Heart left ventricle (tissue), 16 donors: ENCODE data around the gene EGLN1. TPM values are rescaled to one million over a fixed set of nuclear protein-coding genes. Genes with fewer than 3 reads are reported as not detected.

Experiments used
- ATAC-seq, 4 donors: fragments of 200-7000 bp; cut with Tn5 transposase; one replicate each; pipeline ENCODE4 v1.9.1; 2020 to 2022; ENCODE audit warnings: moderate library complexity in 4 of 4, mild to moderate bottlenecking in 3 of 4, moderate number of reproducible peaks in 1 of 4
- DNase-seq, 5 donors: peaks; one replicate each; pipeline ENCODE4 v3.0.0-alpha.2; 2020
- H3K27ac ChIP-seq, 12 donors: fragments of 200-600 bp; sonication (generic) in 4 of 12; one replicate each; pipeline versions ENCODE4 v1.5.0 to v1.8.0; 2016 to 2022; ENCODE audit warnings: mild to moderate bottlenecking in 2 of 12
- H3K27me3 ChIP-seq, 9 donors: fragments of 200-600 bp; sonication (generic) in 2 of 9; one replicate each; pipeline versions ENCODE4 v1.5.1 to v1.8.0; 2016 to 2022; ENCODE audit warnings: mild to moderate bottlenecking in 3 of 9
- H3K36me3 ChIP-seq, 9 donors: fragments of 200-600 bp; sonication (generic) in 2 of 9; one replicate each; pipeline versions ENCODE4 v1.5.0 to v1.8.0; 2018 to 2022; ENCODE audit warnings: mild to moderate bottlenecking in 2 of 9
- H3K4me1 ChIP-seq, 12 donors: fragments of 200-600 bp; sonication (generic) in 4 of 12; one replicate each; pipeline versions ENCODE4 v1.5.0 to v1.8.0; 2016 to 2022; ENCODE audit warnings: mild to moderate bottlenecking in 3 of 12
- H3K4me3 ChIP-seq, 12 donors: fragments of 200-600 bp; sonication (generic) in 4 of 12; one replicate each; pipeline versions ENCODE4 v1.5.0 to v1.8.0; 2017 to 2022; ENCODE audit warnings: mild to moderate bottlenecking in 9 of 12, moderate library complexity in 4 of 12
- H3K9me3 ChIP-seq, 12 donors: fragments of 200-600 bp; sonication (generic) in 4 of 12; one replicate each; pipeline versions ENCODE4 v1.5.0 to v1.8.0; 2016 to 2022; ENCODE audit warnings: mild to moderate bottlenecking in 1 of 12
- POLR2A ChIP-seq, 2 donors: fragments of 450-650 bp; IDR thresholded peaks; one replicate each; pipeline ENCODE4 v1.6.1; 2017; ENCODE audit warnings: antibody characterized with exemption in 2 of 2, mild to moderate bottlenecking in 2 of 2, moderate library complexity in 2 of 2
- WGBS, 4 donors: extraction: QIAGEN DNeasy Blood & Tissue Kit in 2 of 4; methylation state at CpG; one replicate each; pipeline versions ENCODE4 v1.1.5 to v1.1.7; 2013 to 2018; 5-methylcytosine and 5-hydroxymethylcytosine counted together
- intact Hi-C, 10 donors: fragments of 100-400 bp; cut with DNase I; formaldehyde crosslinking; loops; one replicate each; pipeline versions ENCODE4 v1.11.1 to v1.14.2; 2022
- polyA plus RNA-seq, 2 donors: library from polyadenylated mRNA; stranded (reverse); fragments of 200-250 nt; gene quantifications; one replicate each; pipeline ENCODE4 v1.2.3, GENCODE V29; 2013
- total RNA-seq, 9 donors: library from RNA; depleted of rRNA in 2 of 9; stranded (reverse); fragments of >200 nt in 2 of 9; fragmentation: NEBNext Ultra II Directional in 3 of 9; extraction: Animal tissue kit (Norgen Biotek cat#: 25700) in 3 of 9; gene quantifications; one replicate each; pipeline versions ENCODE4 v1.1.0 to v1.2.4, GENCODE V29; 2016 to 2023
- TF ChIP-seq, protein P1 (sequence below), 12 donors: fragments of 200-600 bp; sonication (generic) in 4 of 12; IDR thresholded peaks; one replicate each; pipeline versions ENCODE4 v1.5.0 to v1.8.0; 2018 to 2022; ENCODE audit warnings: antibody characterized with exemption in 12 of 12, mild to moderate bottlenecking in 5 of 12
- donor health status: ischemic (EF 13 %, LVEDD 7.1; RV severe dilation, severe dysfunction).
- donor health status: healthy with polysubstance abuse.
- donor health status: DM: no; HTN: yes; CAD: no.
- donor health status: DM: no; HTN: no; CAD: no.
- donor health status: ischemic (EF 25% LVEDD 6.9; RV normal size, moderate dysfunction).
- donor health status: ischemic (EF 25% LVEDD 5.7; RV mildly dilated, moderate dysfunction).
- donor health status: healthy.
- donor health status: DM: yes; HTN: yes; CAD: no.
- donor health status: ischemic (EF 35%, LVEDD 5.7; RV mildly dilated, moderate dysfunction).
- donor health status: nonischemic (EF 11% LVEDD 7.7; RV severe dilation, severe dysfunction).
- donor health status: DM: yes; HTN: yes; CAD: no.
- donor health status: PGD.
- donor health status: ischemic (EF 29% LVEDD 5.4; RV normal size, mild dysfunction).
- donor health status: nonischemic (EF 23%, LVEDD 6.1; RV moderate dilation, normal function).

Gene EGLN1
- total and polyA plus RNA-seq, 11 donors, result 20.8 to 122 (median 70.0) TPM

- H3K9me3 ChIP-seq, result no peaks in the 10 kb centered on the region
- intact Hi-C loops, result no loop called here
- H3K4me3 ChIP-seq, result no peak overlapping the region
- 89 to 92% (median 90%) methylated on average over 9 of the region's 9 CpGs for whole genome bisulfite sequencing, 4 donors
- no peaks in the 10 kb centered on the region for H3K4me1 ChIP-seq
- TF ChIP-seq, protein P1, sequence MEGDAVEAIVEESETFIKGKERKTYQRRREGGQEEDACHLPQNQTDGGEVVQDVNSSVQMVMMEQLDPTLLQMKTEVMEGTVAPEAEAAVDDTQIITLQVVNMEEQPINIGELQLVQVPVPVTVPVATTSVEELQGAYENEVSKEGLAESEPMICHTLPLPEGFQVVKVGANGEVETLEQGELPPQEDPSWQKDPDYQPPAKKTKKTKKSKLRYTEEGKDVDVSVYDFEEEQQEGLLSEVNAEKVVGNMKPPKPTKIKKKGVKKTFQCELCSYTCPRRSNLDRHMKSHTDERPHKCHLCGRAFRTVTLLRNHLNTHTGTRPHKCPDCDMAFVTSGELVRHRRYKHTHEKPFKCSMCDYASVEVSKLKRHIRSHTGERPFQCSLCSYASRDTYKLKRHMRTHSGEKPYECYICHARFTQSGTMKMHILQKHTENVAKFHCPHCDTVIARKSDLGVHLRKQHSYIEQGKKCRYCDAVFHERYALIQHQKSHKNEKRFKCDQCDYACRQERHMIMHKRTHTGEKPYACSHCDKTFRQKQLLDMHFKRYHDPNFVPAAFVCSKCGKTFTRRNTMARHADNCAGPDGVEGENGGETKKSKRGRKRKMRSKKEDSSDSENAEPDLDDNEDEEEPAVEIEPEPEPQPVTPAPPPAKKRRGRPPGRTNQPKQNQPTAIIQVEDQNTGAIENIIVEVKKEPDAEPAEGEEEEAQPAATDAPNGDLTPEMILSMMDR (IDR thresholded peaks at IDR 0.05), result no peak
- no peak for TF ChIP-seq POLR2A (IDR thresholded peaks at IDR 0.05)
- DNase-seq (no peak), ATAC-seq (no peak)
- H3K27ac ChIP-seq, result no peak overlapping the region
- H3K27me3 ChIP-seq, result no peaks in the 10 kb centered on the region
- H3K36me3 ChIP-seq, result no peaks in the 10 kb centered on the region
Observed at GRCh38 chr1:231319080-231319479, 103.0 kb downstream of the EGLN1 start.

GRCh38 chr1:231318568-231318967 lies 103.5 kb downstream of the EGLN1 start:
- intact Hi-C loops, result no loop called here

DNA sequence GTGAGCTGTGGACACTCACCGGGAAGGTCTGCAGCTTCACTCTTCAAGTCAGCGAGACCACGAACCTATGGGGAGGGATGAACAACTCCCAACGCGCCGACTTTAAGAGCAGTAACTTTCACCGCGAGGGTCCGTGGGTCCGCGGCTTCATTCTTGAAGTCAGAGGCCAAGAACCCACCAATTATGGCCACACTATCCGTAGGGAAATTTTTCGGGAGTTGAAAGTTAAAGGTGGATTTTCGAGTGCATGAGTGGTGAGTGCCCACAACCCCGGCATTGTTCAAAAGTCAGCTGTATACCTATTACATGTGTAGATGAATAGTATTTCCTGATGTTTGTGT lies 104.1 kb downstream of the EGLN1 start:
- no peak overlapping the region for H3K4me3 ChIP-seq
- no peaks in the 10 kb centered on the region for H3K4me1 ChIP-seq
- DNase-seq (no peak), ATAC-seq (no peak)
- WGBS, 4 donors, result 93 to 97% (median 95%) methylated on average over 15 of the region's 15 CpGs
- H3K9me3 ChIP-seq, result no peaks in the 10 kb centered on the region
- no peaks in the 10 kb centered on the region for H3K36me3 ChIP-seq
- intact Hi-C loops, result no loop called here
- TF ChIP-seq, protein P1 (IDR thresholded peaks at IDR 0.05), result no peak
- H3K27ac ChIP-seq, result no peak overlapping the region
- H3K27me3 ChIP-seq, result no peaks in the 10 kb centered on the region

More at GRCh38 chr1:231318568-231318967, 103.5 kb downstream of the EGLN1 start:
- TF ChIP-seq POLR2A (IDR thresholded peaks at IDR 0.05), result no peak
- TF ChIP-seq, protein P1 (IDR thresholded peaks at IDR 0.05), result no peak
- H3K27ac ChIP-seq, result no peak overlapping the region
- ATAC-seq, result no peak
- 85 to 93% (median 87%) methylated on average over 4 of the region's 4 CpGs for WGBS, 4 donors
- H3K27me3 ChIP-seq, result no peaks in the 10 kb centered on the region
- no peaks in the 10 kb centered on the region for H3K4me1 ChIP-seq
- no peaks in the 10 kb centered on the region for H3K36me3 ChIP-seq
- no peak for DNase-seq
- no peak overlapping the region for H3K4me3 ChIP-seq
- H3K9me3 ChIP-seq, result no peaks in the 10 kb centered on the region

DNA sequence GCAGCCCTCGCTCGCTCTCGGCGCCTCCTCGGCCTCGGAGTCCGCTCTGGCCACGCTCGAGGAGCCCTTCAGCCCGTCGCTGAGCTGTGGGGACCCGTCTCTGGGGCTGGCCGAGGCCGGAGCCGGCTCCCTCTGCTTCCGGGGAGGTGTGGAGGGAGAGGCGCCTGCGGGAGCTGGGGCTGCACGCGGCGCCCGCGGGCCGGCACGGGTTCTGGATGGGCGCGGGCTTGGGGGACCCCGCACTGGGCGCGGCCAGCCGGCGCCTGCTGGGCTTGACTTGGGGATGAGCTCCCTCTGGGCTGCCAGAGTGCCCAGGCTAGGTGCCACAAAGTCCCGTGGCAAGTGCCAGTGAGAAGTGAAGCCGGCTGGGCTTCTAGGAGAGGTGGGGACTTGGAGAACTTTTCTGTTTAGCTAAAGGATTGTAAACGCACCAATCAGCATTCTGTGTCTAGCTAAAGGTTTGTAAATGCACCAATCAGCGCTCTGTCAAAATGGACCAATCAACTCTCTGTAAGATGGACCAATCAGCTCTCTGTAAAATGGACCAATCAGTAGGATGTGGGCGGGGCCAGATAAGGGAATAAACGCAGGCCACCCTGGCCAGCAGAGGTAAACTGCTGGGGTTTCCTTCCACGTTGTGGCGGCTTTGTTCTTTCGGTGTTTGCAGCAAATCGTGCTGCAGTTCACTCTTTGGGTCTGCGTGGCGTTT lies 104.6 kb downstream of the EGLN1 start:
- intact Hi-C loops, result no loop called here
- no peak overlapping the region for H3K27ac ChIP-seq
- TF ChIP-seq, protein P1 (IDR thresholded peaks at IDR 0.05), result no peak
- TF ChIP-seq POLR2A (IDR thresholded peaks at IDR 0.05), result no peak
- H3K27me3 ChIP-seq, result no peaks in the 10 kb centered on the region
- no peak for DNase-seq
- no peak for ATAC-seq
- no peaks in the 10 kb centered on the region for H3K4me1 ChIP-seq
- no peaks in the 10 kb centered on the region for H3K9me3 ChIP-seq
- no peaks in the 10 kb centered on the region for H3K36me3 ChIP-seq
- WGBS, 4 donors, result 94 to 97% (median 95%) methylated on average over 44 of the region's 44 CpGs
- no peak overlapping the region for H3K4me3 ChIP-seq
